HG03196 (cell line): ENCODE results near the gene TMEM87B.
"Not testable (repeated sequence)": the region's sequence is repeated elsewhere in the genome, so short reads cannot be mapped to it uniquely, and the experiment has no call there.

ENCODE experiments used
- ATAC-seq: cut with Tn5 transposase; IDR thresholded peaks from one replicate; pipeline ENCODE4 v1.9.1; 2021; ENCODE audit not compliant: unreplicated experiment

Gene TMEM87B

DNA sequence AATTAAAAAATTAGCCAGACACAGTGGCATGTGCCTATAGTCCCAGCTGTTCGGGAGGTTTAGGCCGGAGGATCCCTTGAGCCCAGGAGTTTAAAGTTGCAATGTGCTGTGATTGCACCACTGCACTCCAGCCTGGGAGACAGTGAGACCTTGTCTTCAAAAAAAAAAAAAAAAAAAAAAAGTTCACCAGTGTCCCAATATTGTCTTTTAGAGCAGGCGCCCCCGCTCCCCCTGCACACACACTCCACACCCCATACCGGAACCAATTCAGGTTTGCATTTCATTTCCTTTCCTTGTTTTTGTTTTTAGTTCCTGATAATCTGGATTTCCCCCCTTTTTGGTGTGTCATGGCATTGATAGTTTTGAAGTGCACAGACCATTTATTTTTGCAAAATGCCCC is 10.4 kb downstream of the TMEM87B start:
- ATAC-seq, result no peak

DNA sequence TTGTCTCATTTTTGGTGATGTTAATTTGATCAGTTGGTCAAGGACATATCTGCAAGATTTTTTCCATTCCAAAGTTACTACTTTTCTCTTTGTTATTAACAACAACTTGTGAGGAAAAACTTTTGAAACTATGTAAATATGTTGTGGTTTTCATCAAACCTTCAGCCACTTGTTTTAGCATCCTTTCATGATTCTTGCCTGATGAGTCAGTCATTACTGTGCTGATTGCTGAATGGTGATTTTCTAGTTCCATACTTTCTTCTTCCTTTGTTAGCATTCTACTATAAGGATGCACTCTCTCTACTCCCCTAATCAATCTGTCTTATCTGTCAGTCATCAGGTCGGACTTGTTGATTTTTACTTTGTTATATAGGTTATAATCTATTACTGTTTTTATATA is 10.9 kb downstream of the TMEM87B start:
- no peak for ATAC-seq

DNA sequence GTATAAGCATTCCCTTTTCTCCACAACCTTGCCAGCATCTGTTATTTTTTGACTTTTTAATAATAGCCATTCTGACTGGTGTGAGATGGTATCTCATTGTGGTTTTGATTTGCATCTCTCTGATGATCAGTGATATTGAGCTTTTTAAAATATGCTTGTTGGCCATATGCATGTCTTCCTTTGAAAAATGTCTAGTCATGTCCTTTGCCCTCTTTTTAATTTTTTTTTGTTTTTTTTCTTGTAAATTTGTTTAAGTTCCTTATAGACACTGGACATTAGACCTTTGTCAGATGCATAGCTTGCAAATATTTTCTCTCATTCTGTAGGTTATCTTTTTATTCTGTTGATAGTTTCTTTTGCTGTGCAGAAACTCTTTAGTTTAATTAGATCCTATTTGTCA is 14.7 kb downstream of the TMEM87B start:
- ATAC-seq, result not testable (repeated sequence)

DNA sequence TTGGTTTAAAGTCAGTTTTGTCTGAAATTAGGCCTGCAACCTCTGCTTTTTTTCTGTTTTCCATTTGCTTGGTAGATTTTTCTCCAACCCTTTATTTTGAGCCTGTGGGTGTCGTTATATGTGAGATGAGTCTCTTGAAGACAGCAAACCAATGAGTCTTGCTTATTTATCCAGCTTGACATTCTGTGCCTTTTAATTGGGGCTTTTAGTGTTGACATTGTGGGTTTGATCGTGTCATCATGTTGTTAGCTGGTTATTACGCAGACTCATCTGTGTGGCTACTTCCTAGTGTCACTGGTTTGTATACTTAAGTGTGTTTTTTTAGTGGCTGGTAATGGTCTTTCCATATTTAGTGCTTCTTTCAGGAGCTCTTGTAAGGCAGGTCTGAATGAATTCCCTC is 18.8 kb downstream of the TMEM87B start:
- no peak for ATAC-seq

DNA sequence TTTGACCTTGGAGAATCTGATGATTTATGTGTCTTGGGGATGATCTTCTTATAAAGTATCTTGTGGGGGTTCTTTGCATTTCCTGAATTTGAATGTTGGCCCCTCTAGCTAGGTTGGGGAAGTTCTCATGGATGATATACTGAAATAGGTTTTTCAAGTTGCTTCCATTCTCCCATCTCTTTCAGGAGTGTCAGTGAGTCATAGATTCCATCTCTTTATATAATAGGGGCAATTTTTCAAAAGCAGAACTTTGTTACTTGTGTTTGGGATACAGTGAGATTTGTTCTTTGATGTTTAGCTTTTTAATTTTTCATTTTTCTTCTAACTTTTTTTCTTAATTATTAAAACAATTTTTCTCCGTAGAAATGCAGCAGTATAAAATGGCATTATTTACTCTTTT is 19.4 kb downstream of the TMEM87B start:
- no peak for ATAC-seq

DNA sequence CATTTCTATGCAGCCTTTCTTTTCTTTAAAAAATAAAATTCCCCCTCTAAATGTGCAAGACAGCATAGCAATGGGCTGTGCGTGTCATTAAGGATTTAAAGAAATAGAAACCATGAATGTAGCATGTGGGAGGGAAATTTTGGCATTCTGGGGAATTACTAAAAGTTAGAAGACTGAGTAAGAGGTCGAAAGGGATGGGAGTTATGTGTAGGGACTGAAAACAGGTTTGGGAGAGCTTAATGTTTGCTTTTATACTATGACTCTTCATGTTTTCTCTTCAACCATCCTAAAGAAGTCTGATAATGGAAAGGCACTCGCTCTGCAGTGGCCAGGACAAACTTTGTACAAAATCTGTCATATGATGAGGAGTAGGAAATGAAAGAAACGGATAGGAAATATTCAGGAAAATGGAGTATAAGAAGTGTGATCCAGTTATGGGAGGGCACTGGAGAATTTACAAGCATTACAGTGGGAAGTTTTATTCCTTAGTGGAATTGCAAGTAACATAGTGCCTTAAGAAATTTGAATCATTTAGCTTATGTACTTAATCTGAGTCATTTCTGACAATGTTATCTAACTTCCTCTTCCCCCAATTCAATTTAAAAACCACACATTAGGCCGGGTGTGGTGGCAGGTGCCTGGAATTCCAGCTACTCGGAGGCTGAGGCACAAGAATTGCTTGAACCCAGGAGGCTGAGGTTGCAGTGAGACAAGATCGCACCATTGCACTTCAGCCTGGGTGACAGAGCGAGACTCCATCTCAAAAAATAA is 20.6 kb downstream of the TMEM87B start:
- no peak for ATAC-seq

DNA sequence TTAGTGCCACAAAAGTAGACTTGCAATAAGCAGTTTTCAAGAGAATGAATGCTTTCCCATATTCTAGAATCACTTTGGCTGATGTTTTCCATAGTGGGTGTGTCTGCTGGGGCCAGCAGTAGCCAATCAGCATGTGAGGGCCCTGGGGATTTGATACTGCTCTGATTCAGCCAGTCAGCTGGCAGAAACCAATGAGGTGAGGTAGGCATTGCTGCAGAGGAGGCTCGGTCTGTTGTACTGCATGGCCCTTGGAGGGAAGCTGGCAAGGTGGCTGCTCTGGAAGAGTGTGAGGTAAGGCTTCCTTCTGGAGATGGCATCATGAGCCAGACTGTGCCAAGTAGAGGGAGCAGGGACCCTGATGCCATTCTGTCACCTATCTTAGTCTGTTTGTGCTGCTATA is 22.7 kb downstream of the TMEM87B start:
- ATAC-seq, result no peak

DNA sequence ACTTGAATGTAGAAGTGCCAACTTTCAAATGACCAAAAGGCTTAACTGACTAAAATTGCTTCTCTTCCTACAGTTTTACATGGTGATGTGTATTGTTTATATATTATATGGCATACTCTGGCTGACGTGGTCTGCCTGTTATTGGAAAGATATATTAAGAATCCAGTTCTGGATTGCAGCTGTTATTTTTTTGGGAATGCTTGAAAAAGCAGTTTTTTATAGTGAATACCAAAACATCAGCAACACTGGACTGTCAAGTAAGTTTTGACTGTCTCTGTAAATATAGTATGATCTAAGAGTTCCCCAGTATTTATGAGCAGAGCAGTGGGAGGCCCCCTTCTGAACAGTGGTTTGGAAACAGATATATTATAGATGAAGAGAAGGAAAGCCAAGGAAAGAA is 26.2 kb downstream of the TMEM87B start:
- ATAC-seq, result no peak

DNA sequence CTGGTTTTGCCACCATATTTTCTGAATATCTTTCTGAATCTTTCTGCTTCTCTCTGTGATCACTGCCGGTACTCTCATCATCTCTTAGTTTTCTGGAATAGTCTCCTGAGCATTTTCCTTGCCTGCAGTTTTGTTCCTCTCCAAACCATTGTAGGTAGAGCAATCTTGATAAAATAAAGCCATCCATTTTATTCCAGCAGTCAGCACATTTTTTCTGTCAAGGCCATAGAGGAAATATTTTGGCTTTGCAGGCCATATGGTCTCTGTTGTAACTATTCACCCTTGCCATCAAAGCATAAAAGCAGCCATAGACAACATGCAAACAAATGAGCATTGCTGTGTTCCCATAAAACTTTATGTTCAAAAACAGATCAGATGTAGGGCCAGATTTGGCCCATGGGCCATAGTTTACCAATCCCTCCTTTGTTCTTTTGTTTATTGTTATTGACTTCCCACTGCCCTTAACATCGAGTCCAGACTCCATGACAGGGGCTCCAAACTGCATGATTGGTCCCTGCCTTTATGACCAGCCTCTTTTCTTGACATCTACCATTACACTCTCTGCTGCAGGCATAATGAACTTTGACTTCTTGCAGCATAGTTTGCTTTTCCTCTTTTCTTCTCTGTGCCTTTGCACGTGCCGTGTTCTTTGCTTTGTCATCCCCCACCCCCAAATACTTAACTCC is 29.8 kb downstream of the TMEM87B start:
- no peak for ATAC-seq

DNA sequence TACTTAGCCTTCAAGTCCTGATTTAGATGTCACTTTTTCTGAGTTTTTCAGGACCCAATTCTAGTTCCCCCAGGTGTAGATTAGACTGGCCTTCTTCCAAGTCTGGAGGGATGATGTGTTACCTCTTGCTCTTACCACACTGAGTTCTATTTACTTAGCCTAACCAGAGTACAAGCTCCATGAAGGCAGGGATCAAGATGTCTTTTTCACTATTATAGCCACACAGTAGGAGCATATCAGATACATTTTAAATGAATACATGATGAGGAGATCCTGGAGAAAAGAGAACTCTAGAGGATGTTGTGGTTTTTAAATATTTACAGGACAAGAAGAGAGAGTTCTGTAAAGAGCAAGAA is 30.3 kb downstream of the TMEM87B start:
- ATAC-seq, result no peak

DNA sequence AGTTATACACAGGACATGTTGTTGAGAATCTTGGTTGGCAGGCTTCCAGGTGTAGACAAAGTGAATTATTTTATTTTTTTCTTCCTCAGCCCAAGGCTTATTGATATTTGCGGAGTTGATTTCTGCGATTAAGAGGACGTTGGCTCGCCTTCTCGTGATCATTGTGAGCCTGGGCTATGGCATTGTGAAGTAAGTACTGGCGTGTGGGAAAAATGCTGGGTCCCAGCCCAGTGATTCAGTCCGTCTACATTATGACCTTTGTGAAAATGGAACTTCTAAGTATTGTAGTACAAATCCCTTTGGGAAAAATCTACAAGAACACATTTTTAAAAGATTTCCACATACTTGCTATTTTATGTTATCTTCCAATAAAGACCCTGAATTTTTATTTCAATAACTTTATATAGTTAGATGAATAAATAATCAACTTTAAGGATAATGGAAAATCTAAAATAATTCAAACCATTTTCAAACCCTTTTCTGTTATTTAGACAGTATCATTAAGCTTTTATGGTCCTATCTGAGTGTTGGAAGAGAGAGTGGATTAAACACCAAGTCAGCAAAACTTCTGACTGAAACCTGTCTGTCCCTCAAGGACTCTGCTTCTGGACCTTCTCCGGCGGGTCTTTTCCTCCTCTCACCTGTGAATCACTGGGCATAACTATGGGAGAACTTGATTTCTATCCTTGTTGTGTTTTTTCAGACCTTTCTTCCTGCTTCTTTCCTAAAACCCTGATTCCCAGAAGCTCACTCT is 31.0 kb downstream of the TMEM87B start:
- no peak for ATAC-seq

DNA sequence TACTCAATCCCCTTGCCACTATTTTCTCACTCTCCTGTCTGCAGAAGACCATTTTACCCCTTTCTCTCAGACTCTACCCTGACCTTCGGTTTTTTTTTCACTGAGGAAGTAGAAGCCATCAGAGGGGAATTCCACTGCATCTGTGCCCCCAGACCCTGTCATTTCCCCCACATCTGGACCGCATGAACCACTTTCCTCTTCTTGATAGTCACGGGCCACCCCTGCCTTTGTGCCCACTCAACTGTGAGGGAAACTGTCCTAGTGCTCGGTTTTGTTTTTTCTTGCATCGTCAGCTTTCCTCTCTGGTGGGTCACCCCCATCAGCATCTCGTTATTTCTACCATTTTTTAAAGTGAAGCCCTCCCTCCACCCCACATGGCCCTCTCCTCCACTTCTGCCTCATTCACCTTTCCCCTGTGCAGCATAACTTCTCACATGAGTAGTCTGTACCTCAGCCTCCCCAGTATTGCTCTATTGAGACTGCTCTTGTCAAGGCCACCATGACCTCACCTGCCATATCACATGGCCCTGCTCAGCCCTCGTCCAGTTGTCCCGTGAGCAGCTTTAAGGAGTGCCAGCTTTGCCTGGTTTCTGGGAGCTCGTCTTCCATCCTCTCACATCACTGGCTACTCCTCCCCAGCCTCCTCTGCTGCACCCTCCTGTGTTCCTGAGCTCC is 32.4 kb downstream of the TMEM87B start:
- ATAC-seq, result peak; percentile 67

DNA sequence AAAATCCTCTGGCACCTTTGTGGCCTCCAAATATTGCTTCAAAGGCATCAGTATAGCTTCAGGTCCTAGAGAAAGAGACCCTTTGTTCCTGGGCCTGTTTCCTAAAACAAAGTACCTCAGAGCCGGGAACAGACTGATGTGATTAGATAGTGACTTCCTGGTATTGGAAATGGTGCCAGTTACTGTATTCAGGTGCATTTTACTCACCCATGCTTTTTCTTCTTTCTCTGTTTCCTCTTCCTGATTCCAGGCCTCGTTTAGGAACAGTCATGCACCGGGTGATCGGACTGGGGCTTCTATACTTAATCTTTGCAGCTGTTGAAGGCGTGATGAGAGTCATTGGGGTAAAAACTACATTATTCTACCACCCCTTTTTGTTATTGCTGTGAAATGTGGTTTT is 34.3 kb downstream of the TMEM87B start:
- no peak for ATAC-seq

DNA sequence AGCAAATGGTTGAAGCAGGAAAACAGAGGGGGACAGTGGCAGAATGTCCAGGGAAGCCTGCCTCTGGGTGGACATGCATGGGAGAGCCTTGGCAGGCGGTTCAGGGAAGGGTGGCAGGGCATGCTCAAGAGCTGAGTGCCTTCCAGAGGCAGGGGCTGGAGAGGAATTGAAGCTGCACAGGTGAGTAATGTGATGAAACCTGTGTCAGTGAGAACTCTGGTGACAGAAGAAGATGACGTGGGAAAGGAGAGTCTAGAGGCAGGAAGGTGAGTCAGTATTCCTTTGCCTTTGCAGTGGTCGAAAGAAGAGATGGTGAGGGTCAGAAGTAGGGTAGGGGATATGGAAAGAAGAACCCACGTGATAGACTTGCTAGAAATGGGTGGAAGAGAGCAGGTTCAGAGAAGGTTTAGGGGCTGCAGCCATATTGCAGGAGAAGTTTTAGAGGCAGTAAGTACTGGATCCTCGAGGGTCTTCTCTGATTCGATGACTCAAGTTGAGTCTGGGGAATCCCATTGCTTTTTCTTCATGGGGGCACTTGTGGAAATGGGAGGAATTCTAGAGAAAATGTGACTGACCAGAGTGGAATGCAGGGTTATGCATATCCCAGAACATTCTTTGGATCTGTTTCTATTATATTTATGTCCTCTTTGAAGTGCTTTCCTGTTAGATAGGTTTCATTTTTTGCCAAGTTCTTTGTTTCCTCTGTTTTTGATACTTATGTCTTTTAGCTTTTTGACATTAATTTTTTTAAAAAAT is 37.4 kb downstream of the TMEM87B start:
- ATAC-seq, result no peak

DNA sequence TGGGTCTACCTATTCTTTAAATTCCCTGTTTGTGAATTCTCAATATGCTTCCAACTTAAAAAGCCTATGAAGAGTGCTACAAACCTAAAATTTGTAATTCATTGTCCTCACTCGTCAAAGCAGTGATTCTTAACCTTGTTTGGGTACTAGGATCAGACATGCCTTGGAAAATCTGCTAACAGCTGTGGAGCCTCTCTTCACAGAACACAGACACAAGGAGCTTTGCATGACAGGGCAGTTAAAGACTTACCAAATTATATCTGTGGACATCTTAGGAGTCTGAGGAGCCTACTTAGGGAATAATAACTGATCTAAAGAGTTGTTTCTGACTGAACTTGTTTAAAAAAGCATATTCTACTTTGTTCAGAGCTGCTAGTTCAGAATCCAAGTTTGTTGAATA is 38.1 kb downstream of the TMEM87B start:
- ATAC-seq, result no peak

DNA sequence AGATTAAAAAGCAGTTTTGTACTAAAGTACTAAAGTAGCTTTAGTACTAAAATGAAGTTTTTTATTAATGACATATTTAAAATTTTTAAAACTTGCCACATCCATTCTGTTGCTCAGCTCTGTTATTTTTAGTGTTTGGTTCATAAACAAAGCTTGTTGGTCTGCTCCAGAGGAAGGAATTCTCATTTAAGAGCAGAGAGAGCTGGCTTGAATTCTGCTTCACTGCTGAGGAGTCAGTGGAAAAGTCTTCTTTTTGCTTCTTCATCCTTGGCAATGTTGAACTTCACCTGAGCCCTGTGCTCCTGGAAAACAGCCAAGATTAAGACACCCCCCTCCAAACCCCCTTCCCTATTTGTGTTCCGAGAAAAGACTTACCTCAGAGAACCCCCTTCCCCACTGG is 40.6 kb downstream of the TMEM87B start:
- no peak for ATAC-seq

DNA sequence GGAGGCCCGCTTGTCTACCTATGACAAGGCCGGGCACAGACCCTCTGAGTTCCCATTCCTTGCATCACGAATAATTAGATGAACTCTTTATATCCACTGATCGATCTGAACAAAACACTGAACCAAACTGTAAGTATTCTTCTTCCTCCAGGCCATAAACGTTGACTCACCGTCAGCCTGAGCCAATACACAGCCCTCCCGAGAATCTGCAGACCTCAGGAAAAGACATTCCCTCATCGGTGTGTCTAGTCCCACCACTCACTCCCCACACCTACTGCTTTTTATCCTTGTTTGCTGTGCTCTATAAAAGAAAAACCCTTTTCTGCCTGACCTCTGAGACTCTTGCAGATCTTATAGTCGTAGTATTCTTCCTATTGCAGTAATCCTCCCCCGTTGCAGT is 41.0 kb downstream of the TMEM87B start:
- no peak for ATAC-seq

DNA sequence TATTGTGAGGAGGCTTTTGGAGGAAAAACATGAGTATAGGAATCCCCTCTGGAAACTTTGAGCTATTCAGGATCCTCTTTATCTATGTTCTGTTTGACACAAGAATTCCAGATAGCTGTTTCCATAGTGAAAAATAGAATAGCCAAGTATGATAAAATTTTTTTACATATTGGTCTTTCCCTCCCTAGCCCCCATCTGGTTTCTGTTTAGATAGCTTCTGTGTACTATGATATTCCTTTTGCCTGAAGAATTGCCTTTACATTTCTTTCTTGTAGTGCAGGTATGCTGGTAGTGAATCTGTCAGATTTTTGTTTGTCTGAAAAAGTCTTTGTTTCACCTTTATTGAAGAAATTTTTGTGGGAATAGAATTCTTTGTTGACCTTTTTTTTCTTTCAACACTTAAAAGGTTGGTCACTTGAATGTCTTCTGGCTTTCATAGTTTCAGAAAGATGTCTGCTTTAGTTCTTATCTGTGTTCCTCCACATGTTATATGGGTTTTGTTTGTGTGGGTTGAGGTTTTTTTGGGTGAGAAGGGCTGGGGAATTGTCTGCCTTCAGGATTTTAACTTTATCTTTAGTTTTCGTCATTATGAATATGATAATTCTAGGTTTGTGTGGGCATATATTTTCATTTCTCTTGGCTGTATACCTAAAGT is 53.2 kb downstream of the TMEM87B start:
- ATAC-seq, result no peak

DNA sequence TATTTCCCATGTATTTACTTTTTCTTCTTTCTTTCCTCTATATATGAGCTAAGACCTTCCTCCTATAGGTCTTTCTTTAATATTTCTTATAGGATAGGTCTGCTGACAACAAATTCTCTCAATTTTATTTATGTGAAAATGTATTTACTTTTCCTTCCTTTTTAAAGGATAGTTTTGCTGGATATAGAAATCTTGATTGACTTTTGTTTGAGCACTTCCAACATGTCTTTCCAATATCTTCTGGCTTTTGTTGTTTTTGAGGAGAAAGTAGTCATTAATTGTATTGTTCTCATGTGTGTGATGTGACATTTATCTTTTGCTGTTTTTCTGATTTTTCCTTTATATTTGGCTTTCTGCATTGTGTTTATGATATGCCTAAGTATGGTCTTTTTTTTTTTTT is 54.2 kb downstream of the TMEM87B start:
- ATAC-seq, result no peak

DNA sequence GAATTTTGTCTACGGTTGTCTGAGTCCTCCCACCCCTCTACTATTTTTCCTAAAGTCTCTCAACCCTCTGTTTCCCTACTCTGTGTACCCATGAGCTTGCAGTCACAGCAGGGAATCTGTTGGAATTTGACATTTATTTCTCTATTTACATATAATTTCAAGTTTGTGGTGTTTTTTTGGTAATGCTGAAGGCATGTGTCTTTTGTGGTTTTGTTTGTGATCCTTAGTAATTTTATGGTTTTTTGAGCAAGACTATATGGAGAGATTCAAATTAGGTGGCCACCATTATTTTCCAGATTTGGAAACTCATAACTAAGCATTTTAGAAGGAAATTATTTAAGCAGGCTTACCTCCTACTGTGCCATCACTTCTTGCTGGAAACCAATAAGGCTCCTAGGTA is 55.9 kb downstream of the TMEM87B start:
- no peak for ATAC-seq
